ENCODE data around the gene SULF2.

SULF2 gene

GRCh38 chr20:47672166-47672565 is 113.1 kb downstream of the SULF2 start:
- DNase-seq (ENCODE audit: low read depth) = no peak
- TF ChIP-seq CTCF (conservative IDR thresholded peaks at IDR 0.05; ENCODE audit: control insufficient read depth, insufficient read depth, low read depth, low read length) = no peak
- no peak overlapping the region for H3K4me3 ChIP-seq (ENCODE audit: control insufficient read depth, low read depth, low read length)

- DNase-seq (ENCODE audit: low read depth) = no peak
- no peak for TF ChIP-seq CTCF (conservative IDR thresholded peaks at IDR 0.05; ENCODE audit: control insufficient read depth, insufficient read depth, low read depth, low read length)
- no peak overlapping the region for H3K4me3 ChIP-seq (ENCODE audit: control insufficient read depth, low read depth, low read length)
Measured at GRCh38 chr20:47670913-47671312, 114.4 kb downstream of the SULF2 start.

GRCh38 chr20:47669927-47670890 is 115.1 kb downstream of the SULF2 start:
- DNase-seq (ENCODE audit: low read depth) = no peak
- no peak for TF ChIP-seq CTCF (conservative IDR thresholded peaks at IDR 0.05; ENCODE audit: control insufficient read depth, insufficient read depth, low read depth, low read length)
- no peak overlapping the region for H3K4me3 ChIP-seq (ENCODE audit: control insufficient read depth, low read depth, low read length)

- no peak for TF ChIP-seq CTCF (conservative IDR thresholded peaks at IDR 0.05; ENCODE audit: control insufficient read depth, insufficient read depth, low read depth, low read length)
Measured at GRCh38 chr20:47669489-47669888, 115.8 kb downstream of the SULF2 start.

GRCh38 chr20:47669152-47669425 is 116.2 kb downstream of the SULF2 start:
- no peak for TF ChIP-seq CTCF (conservative IDR thresholded peaks at IDR 0.05; ENCODE audit: control insufficient read depth, insufficient read depth, low read depth, low read length)
- H3K4me3 ChIP-seq (ENCODE audit: control insufficient read depth, low read depth, low read length) = no peak overlapping the region
- DNase-seq (ENCODE audit: low read depth) = no peak

More at GRCh38 chr20:47669489-47669888, 115.8 kb downstream of the SULF2 start:
- no peak for DNase-seq (ENCODE audit: low read depth)
- no peak overlapping the region for H3K4me3 ChIP-seq (ENCODE audit: control insufficient read depth, low read depth, low read length)

- no peak for DNase-seq (ENCODE audit: low read depth)
- H3K4me3 ChIP-seq (ENCODE audit: control insufficient read depth, low read depth, low read length) = no peak overlapping the region
- TF ChIP-seq CTCF (conservative IDR thresholded peaks at IDR 0.05; ENCODE audit: control insufficient read depth, insufficient read depth, low read depth, low read length) = no peak
Measured at GRCh38 chr20:47668313-47669151, 116.7 kb downstream of the SULF2 start.
